ENCODE data around the gene CPA5.

Gene CPA5

GRCh38 chr7:130397051-130397757 is 52.6 kb downstream of the CPA5 start:
- DNase-seq, result peak; percentile 60

GRCh38 chr7:130397758-130398073 is 53.1 kb downstream of the CPA5 start:
- no peak for DNase-seq

- DNase-seq, result no peak
Measured at GRCh38 chr7:130398526-130399090, 54.0 kb downstream of the CPA5 start.

DNA sequence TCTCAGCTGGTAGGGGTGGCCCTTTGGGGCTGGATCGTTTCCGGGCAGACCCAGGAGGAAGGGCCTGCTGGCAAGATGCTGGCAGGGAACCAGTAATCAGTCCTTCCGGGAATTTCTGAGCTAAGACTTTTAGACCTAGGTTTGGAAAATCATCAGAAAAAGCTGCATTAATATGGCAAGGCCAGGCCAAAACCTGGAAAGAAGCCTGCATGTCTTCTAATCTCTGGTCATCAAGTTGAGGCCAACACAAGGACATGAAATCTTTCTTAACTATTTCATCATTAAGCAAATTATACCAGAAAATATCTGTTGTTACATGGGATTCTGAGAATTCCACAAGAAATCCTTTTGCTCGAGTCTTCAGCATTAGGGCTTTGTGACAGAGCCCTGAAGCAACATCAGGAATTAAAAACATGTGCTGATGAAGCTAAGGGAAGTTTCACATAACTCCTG is 55.5 kb downstream of the CPA5 start:
- peak; percentile 94 for DNase-seq

DNA sequence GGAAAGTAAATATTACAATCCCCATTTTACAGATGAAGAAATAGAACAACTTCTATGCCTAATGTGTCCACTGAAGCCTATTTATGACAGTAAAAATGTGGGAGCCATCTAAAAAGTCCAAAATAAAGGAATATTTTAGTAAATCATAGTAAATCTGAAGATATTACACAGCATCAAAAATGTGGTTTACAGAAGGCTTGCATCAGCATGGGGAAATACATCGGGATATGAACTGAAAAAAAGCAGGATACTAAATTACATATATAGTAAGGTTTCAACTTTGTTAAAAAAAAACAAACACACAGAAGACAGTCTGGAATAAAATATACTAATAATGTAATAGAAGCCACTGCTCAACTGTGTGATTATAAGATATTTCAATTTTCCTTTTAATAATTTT is 56.5 kb downstream of the CPA5 start:
- DNase-seq, result peak; percentile 33

- DNase-seq, result no peak
Measured at GRCh38 chr7:130401578-130401977, 57.0 kb downstream of the CPA5 start.

DNA sequence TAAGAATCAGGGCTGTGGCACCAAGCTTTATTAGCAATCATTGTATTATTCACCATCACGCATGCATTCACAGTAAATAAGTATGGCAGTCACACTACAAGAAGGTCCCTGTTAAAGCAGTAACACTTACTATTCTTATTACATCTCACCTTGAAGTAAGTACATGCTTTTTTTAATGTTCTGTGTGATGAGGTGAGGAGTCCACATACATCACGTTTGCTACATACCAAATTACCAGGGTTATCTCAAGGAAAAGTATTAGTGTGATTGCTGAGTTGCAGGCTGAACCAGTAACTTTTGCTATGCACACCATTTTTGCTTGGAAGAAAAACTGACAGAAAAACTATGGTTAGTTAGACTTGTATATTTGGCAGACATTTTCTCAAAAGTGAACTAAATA is 60.4 kb downstream of the CPA5 start:
- no peak for DNase-seq

DNA sequence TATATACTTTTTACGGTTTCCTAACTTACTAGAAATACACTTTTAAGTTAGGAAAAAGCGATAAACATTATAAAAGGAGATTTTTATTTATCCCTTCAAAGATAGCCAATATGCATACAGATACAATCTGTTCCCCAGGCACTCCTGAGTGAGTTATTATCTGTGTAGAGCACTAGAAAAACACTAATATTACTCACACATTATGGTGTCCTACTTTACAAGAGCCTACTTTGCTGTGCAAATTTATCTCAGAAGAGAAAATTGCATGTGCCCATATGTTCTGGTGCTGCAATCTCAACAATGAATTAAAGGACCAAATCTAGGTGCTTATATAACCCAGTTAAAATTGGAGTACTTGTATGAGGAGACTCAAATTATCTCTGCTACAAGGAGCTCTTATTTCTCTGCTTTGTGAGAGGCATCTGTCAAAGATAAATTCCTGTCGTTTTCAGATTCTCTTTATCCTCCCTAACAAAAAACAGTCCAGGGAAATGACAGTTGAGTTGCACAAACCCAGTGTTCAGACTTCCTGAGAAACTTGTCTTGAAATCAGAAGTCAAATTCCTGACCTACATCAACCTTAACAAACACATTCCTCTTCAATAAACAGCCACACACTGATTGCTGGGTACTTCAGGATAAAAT is 64.6 kb downstream of the CPA5 start:
- peak; percentile 41 for DNase-seq

GRCh38 chr7:130409712-130410072 is 65.1 kb downstream of the CPA5 start:
- no peak for DNase-seq

- no peak for DNase-seq
Measured at GRCh38 chr7:130410868-130411541, 66.4 kb downstream of the CPA5 start.

DNA sequence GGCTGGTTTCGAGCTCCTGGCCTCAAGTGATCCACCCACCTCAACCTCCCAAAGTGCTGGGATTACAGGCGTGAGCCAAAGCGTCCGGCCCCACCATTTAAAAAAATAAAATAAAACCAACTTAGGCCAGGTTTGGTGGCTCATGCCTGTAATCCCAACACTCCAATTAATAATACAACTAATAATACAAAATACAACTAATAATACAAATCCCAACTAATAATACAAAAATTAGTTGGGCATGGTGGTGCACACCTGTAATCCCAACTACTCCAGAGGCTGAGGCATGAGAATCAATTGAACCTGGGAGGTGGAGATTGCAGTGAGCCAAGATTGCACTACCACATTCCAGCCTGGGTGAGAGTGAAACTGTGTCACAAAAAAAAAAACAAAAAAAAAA is 68.6 kb downstream of the CPA5 start:
- no peak for DNase-seq

- no peak for DNase-seq
Measured at GRCh38 chr7:130415006-130415405, 70.4 kb downstream of the CPA5 start.

GRCh38 chr7:130417213-130417612 is 72.6 kb downstream of the CPA5 start:
- DNase-seq, result no peak

DNA sequence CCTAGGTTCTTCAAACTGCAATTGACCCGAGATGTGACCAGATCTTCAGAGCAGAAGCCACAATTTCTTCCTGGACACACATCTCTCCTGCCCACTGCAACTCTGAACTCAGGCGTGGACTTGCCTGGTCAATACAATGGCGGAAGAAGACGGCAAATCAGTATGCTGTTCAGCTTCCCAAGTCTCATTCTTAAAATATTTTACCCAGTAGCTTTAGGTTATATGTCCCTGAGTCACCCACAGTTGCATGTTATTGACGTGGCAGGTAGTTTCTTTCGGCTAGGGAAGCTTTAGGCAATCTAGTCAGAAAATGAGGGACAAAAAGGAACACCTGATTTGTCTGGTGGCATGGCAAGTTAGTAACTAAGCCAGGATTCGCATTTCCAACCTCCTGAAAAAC is 73.7 kb downstream of the CPA5 start:
- no peak for DNase-seq

All from fibroblast of skin of abdomen (primary cell).